DMS153 treated with DMSO at 0.1 percent for 48 hours (cell line): Measurements from ENCODE around the gene FAM120AOS.

ENCODE experiments used
- DNase-seq: peaks from one replicate; lab custom pipeline; 2025; ENCODE audit not compliant: unreplicated experiment; lab: John Stamatoyannopoulos, UW

The FAM120AOS gene

DNA sequence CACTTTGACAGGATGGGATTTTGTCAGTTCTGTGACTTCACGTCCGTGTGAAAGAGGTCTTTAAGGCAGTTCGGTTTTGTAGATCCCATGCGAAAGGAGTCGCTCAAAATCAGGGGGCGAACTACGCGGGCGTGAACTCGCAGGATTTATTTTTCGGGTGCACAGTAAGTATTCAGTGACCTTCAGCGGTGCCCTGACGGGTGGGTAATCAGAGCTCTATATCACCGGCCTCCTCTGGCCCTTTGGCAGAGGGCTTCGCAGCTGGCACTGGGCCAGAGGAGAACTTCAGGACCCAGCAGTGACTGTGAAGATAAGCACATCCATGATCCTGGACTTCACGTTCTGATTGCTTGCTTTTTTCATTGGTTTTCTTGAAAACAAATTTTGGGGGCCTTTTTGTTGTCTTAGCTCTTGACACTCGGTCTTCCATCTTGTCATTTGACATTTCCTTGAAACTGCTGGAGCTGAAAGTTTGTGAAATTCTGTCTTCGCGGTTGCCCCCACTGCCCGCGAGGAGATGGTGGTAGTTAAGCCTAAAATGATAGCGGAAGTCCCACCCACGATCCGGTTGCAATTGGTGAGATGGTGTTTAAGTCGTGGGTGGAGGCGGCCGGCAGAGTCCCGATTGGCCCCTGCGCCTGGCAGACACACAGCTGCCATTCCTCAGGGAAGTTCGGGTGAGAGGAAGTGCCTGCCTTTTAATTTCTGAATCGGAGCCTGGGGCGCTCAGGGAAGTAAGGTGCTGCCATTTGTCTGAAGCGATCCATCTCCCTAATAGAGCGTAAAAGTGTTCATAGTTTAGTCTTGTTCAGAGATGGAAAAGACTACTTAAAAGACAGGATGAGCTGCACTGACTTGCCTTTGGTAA, at the start of gene FAM120AOS:
Gene FAM120AOS, minus strand, starts transcription at position 535 of the 868 bp plus-strand sequence. CDS start 872 bp downstream, outside the sequence.
- DNase-seq, result peak; percentile 97

DNA sequence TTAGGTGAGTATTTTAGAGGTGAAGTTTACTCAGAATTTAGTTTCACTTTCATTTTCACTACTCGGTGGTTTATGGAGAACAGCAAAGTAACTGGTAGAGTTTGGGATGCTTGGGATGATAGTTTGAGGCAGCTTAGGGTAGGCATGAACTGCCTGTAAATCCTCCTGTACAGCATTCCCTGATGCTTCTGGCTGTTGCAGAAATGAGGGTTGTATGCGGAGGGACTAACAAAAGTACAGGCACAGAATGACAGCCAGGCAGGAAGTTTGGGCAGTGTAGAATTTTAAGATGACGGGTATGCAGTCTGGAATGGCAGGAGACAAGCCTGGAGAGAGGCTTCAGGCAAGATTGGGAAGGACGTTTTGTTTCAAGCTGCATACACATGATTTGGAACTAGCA, 48.0 kb upstream of the FAM120AOS start:
- no peak for DNase-seq

DNA sequence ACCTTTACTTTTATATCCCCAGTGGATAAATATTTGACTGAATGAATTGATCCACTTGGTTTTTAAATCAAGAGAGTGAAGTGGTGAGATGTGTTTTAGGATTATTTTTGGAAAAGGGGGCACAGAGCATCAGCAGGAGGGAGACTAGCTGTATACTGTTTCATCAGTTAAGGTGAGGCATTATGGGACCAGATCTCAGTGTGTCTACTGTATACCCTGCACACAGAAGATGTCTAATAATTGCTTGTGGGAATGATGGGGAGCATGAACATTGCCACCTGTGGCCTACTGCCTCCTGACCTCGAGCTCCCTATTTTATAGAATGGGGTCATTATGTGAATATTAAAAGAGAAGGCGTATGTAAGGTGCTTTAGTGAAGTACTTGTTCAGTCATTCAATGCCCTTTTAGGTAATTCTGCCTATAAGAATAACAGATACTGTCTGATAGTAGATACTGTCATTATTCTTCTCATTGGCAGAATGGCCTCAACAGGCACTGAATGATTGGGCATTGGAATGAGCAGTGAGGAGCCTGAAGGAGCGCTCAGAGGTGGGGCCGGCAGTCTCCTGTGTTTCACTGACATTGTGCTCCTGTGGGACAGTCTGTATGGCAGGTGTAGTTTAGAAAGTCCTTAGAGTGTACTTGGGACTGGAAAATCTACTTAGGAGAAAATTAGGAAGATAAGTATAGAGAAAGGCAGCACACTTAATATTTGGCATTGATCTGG, 47.4 kb upstream of the FAM120AOS start:
- no peak for DNase-seq

DNA sequence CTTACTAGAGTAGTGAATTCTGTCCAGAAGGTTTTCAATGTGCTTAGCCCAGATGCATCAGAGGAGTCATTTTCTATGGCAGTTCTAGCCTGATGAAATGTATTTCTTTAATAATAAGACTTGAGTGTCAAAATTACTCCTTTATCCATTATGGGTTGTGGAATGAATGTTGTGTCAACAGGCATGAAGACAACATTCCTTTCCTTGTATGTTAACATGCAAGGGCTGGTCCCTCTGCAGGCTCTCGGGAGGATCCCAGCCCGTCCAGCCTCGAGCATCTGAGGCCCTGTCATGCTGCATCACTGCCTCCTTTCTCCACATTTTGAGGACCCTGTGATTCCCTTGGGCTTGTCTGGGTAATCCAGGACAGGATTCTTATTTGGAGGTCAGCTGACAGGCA, 42.9 kb upstream of the FAM120AOS start:
- DNase-seq, result no peak

DNA sequence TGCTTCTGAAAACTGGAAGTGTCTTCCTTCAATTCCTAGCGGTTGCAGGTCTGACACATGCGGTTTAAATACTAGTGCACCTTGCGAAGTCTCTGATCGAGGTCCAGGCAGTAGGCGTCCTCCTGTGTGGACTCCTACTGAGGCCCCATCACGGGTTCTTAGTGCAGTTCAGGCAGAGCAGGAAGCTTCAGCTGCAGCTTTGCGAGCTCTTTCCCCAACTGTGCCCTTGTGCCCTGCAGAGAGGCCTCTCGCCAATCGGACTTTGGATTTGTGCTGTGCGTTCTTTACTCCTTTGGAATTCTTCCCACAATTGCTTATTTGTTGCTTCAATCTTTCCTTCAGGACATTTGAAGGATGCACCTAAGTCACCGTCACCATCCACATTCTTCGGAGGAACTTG, 40.6 kb upstream of the FAM120AOS start:
- no peak for DNase-seq

DNA sequence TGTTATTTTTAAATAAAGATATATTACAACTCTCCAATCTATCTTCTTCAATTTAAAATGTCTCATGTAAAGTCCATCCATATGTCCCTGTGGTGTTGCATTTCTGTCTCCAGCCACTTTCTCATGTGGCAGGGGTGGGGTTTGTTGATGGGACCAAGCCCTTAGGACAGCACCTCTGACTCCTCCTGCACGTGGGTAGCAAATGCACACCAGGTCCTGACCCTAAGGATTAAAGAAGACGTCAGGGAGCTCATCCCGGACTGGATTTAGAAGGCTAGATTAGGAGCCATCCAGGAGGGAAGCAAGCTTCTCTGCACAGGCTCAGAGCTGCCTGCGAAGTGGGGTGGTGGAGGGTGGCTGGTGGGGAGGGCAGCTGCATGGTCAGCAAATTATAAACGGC, 38.9 kb upstream of the FAM120AOS start:
- DNase-seq, result no peak

DNA sequence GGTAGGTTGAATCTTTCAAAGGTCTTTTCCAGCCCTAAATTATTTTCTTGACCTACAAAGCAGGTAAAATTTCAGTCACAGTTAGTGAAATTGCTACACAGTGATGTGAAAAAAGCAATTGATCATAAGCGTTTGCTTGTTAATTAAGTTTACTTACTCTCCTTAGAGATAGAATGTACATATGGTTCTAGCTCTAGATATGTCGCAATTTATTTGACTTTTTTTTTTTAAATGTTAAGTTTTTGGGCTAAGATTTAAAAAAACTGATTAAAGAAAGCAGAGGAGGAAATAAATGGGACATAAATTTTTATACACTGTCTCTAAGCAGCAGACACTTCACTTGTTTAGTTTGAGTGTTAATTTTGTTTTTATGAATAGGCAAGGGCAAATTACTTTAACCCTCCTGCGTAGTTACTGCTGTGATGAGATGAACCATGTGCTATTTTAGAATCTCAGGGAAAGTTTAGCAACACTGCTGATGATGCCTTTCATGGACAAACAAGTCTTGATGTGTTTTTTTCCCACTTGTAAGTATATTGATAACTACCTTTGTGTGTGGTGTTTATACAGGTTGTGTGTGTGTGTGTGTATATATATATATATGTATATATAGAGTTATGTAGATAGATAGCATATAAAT, 38.3 kb upstream of the FAM120AOS start:
- no peak for DNase-seq

DNA sequence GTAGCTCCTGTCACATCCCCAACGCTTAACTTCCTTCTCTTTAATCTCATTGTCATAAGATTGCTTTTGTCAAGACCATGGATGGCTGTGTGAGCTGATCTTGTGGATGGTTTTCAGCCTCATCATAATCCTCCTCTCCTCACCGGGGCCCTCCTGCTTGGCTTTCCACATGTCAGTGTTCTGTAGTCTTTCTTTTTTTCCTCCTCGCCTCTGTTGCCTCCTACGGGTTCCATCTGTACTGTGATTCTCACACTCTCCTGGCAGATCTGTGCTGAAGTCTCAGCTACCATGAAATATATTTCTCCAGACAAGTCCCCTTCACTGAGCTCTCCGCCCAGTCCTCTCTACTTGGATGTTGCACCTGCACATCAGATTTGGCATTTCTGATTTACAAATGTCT, 34.9 kb upstream of the FAM120AOS start:
- DNase-seq, result no peak

DNA sequence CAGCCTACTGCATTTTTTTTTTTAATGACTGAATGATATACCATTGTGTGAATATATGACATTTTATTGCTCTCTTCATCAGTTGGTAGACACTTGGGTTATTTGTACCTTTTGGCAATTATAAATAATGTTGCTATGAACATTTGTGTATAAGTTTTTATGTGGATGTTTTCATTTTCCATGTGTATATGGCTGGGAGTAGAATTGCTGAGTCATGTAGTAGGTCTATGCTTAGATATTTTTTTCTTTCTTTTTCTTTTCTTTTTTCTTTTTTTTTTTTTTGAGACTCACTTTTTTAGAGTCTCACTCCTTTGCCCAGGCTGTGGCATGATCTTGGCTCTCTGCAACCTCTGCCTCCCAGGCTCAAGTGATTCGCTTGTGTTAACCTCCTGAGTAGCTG, 32.9 kb upstream of the FAM120AOS start:
- DNase-seq, result no peak

DNA sequence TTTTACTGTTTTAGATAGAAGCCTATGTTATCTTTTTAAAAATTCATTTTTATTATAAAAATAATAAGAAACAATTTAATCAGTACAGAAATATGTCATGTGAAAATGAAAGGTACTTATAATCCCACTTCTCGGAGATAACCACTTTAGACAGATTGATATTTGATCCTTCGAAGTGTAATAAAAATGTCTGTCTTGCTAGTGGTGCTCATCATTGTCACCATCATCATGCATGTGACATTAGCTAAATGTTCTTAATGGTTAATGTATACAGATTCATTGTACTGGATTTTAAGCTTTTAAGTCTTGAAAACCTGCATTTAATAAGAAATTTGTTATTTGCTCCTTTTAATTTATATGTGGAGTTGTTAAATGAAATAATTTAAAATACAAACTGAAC, 30.1 kb upstream of the FAM120AOS start:
- DNase-seq, result no peak

DNA sequence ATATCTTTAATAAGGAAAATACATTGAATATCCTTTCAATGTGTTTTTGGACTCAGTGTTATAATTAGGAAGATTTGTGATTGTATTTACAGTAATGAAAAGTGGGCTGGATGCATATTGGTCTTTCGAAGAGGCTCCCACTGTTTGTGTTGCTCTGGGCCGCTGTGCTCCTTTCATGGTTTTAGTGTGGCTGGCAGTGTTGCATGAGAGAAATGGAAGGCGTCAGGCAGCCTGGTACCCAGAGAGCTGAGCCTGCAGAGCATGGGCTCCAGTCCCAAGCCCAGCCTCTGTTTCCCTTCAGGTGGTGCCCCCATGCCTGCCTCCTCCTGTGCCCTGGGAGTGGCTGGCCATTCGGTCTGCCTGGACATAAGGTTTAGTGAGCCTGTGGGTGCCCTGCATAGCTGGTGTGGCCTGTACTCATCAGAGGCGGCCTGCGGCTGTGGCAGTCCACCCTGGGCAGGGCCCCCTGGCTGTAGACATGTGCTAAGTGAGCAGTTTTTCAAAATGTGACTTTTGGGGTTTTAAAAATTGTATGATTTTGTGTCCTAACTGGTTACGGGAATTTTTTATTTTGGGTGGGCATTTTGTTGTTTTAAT, 27.4 kb upstream of the FAM120AOS start:
- DNase-seq, result no peak

DNA sequence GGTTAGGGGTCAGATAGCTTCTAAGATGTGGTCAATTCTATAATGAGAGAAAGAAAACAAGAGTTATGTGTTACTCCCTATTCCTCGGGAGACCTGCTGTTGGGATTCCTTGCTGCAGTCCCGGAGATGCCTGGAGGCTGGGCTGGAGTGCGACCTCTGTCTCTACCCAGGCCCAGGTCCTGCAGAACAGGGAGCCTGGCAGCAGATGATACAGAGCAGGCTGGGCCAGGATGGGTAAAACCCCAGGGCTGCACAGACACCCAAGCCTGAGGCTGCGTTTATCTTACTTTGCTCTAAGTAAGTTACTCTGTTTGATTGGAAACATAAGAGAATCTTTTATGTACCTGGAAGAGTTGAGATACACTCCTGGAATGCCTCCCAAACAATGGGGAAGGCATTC, 26.9 kb upstream of the FAM120AOS start:
- no peak for DNase-seq

DNA sequence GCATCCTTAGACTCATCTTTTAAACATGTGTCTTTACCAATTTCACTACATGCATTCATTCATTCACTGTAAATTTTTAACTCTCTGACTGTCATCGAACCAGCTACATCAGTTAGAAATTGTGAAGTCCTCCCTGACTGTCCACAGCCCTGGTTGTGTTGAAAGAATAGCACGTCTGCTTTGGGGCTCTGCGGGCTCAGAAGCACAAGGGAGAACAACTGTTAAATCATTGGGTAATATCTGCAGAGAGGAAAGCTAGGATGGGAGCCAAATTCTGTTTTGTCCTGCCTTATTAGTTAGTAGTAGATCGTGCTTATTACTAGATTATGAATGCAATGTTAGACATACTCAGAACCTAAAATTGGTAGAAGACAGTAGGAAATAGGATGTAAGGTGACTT, 26.3 kb upstream of the FAM120AOS start:
- no peak for DNase-seq

DNA sequence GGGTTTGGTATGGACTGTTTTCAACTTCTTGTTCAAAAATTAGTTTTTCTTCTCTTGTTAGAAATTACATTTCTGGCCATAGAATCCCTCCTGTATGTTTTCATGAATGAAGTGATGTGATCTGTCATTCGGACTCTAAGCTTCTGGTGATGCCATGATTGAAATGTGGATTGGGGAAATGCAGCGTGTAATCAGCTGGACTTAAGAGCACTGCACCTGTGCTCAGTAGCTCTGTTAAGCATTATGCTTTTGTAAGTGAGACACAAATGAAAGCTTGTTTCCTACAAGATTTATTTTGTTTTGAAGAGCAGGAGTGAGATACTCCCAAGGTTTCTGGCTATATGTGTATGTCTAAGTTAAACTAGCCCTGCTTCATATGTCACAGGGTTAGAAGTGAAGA, 24.0 kb upstream of the FAM120AOS start:
- no peak for DNase-seq

DNA sequence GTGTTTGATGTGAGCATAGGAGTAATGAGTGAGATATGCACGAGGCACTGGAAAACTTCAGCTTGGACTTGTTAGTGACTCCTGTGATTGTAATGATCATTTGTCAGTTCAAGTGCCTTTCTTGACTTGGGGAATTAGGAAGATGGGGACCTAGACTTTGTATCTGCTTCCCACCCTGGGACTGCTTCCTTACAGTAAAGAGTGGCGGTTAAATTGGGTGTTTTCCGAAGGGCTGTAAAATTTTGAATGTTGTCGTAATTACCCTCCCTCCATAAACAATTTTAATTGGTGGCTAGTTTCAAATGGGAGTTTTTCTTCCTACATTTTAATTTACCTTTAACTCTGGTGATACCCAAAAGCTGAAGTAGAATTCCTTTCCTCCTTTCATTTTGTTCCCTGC, 23.5 kb upstream of the FAM120AOS start:
- DNase-seq, result no peak

DNA sequence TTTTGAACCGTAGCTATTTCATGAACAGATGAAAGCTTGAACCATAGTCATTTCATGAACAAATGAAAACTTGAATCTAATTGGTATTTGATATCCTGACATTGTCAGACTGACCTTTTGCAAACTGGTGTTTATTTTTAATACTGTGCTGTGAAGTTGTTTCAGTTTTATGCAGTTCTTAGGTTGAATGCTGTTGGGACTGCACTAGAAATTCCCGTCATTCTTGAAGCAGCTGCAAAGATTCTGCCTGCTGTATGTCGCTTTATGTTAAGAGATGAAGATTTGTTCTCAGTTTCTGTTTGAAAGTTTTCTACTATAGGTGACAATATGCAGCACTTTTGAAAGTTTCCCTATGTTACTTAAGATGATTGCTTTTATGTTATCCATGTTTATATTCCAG, 22.5 kb upstream of the FAM120AOS start:
- no peak for DNase-seq

DNA sequence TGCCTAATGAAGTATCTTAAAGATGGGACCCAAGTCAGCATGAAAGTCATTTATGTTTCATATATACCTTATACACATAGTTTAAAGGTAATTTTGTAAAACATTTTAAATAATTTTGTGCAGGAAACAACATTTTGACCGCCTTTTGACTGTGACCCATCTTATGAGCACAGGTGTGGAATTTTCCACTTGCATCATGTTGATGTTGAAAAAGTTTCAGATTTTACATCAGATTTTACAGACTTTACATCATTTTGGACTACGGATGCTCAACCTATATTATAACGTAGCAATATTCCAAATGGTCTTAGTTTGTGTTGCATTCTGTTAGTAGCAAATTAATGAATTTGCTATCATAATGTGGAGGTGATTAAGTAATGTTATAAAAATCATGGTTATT, 21.7 kb upstream of the FAM120AOS start:
- no peak for DNase-seq

DNA sequence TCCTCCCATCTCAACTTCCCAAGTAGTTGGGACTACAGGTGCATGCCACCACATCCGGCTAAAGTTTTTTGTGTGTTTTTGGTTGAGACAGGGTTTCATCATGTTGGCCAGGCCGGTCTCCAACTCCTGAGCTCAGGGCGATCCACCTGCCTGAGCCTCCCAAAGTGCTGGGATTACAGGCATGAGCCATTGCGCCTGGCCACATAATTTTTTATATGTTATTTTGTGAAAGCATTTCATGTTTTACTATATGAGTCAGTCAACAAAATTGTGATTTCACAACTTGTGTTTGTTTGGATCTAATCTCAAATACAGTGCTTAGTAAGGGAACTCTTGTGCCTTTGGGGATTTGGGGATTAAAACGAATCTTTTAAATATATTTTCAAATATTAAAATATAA, 20.0 kb upstream of the FAM120AOS start:
- DNase-seq, result no peak

DNA sequence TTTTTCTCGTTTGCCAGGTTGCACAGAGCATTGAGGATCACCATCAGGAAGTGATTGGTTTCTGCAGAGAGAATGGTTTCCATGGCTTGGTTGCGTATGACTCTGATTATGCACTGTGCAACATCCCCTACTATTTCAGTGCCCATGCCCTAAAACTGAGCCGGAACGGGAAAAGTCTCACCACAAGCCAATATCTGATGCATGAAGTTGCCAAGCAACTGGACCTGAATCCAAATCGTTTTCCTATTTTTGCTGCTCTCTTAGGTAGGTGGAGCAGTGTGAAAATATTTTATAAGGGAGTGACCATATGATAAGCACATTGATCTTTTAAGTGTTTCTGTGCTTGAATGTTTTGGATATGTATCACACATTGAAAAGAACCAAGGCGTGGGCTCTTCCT, 17.7 kb upstream of the FAM120AOS start:
- DNase-seq, result no peak

DNA sequence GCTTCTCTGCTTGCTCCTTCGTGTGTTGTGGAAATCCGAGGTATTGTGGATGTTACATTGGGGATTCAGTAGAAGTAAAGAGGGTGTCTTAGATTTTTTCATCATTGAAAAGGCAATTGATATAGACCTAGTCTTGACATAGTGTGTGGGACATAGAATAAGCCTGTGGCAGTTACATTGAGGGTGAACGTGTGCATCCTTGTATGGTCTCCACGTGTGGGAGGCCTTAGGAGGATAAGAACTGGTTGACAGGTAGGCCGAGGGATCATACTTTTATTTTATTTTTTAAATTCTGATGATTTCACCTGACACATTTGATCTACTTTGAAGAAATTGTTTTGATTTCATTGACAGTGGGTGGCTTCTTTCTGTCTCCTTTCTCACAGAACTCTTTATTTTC, 17.0 kb upstream of the FAM120AOS start:
- no peak for DNase-seq

DNA sequence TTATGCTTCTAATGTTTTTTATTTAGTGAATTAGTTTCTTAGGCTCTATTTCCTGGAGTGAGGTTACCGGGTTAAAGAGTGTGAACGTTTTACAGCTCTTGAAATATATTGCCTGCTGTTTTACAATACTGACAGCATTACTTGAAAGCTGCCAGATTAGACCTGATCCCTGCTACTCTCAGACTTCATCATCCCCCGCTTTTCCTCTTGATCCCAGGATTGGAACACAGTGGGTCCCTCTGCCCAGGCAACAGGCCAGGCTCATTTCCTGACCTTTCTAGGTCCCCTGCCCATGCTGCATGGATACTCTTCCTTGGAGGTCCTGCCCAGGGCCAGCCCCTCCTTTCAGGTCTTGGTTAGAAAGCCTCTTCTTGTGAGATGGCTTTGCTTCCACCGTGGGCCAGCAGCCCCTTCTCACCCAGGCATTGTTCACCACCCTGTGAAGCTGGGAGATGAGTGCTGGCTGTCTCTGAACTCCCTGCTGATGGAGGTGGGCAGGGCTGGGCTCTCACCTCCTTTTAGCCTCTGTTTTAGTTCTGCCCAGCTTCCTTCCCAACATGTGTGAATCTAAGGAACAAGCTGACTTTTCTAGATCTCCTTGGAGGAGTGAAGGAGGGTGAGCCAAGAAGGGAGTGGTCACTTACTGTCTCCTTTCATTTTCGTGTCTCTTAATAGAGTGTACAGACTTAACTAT, 15.5 kb upstream of the FAM120AOS start:
- DNase-seq, result no peak
